GM20431 (cell line): Measurements from ENCODE around the gene MAN1A1.

Experiments
- in situ Hi-C: fragments of 300-500 bp; cut with MseI, MboI; formaldehyde crosslinking; loops from one replicate; pipeline ENCODE4 v1.15.0; 2020; ENCODE audit warnings: low sequenced_read_pairs; ENCODE audit not compliant: unreplicated experiment

MAN1A1 gene

GRCh38 chr6:119210596-119210995 lies 139.0 kb downstream of the MAN1A1 start:
- in situ Hi-C loops: no loop called here

DNA sequence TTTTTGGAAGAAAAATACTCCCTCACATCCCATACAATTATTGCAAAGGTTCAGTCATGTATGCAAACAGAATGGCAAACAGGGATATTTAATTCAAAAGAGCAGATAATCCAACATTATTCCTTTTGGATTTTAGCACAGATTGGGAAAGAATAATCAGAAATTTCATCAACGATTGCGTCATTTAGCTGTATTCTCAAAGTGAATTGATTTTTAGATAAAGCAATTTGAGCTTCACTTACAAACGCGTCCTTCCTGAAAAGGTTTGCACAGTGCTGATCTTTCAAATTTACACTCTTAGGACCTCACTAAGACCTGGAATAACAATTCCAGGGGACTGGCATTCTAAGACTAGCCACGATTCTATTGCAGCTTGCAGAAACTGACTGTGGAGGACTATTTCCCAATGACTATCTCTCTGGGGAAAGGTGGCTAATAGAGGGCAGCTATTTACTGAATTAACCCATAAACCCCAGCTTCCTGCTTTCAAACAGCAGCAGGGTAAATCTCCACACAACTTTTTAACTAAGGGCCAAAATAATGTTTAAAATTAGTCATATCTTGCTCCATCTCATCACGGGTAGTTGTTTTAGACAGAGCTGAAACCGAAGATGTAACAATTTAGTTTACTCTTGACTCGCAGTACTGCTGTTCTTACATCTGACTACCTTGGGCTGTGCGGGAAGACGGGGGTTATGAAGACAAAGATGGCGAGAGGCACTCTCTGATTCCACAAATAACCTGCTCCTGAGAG lies 139.9 kb downstream of the MAN1A1 start:
- in situ Hi-C loops: no loop called here

- in situ Hi-C loops: no loop called here
Observed at GRCh38 chr6:119207971-119208725, 141.4 kb downstream of the MAN1A1 start.

- in situ Hi-C loops: no loop called here
Observed at GRCh38 chr6:119207327-119207726, 142.2 kb downstream of the MAN1A1 start.

GRCh38 chr6:119205911-119206618 lies 143.5 kb downstream of the MAN1A1 start:
- in situ Hi-C loops: no loop called here

GRCh38 chr6:119204719-119205118 lies 144.8 kb downstream of the MAN1A1 start:
- in situ Hi-C loops: no loop called here

DNA sequence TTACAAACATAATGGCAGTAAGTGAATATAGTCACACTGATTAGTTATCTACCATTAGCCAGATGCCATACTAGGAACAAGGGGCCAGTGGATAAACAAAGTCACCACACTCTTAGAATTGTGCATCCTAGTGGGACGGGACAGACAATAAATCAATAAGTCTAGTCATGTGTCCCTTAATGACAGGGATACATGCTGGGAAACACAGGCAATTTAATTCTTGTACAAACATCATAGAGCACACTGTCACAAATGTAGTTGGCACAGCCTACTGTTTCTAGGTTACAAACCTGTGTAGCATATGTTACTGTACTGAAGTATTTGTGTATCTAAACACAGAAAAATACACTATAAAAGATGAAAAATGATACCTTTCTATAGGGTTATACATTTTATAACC lies 148.1 kb downstream of the MAN1A1 start:
- in situ Hi-C loops: no loop called here

- in situ Hi-C loops: no loop called here
Observed at GRCh38 chr6:119200512-119201175, 148.9 kb downstream of the MAN1A1 start.

DNA sequence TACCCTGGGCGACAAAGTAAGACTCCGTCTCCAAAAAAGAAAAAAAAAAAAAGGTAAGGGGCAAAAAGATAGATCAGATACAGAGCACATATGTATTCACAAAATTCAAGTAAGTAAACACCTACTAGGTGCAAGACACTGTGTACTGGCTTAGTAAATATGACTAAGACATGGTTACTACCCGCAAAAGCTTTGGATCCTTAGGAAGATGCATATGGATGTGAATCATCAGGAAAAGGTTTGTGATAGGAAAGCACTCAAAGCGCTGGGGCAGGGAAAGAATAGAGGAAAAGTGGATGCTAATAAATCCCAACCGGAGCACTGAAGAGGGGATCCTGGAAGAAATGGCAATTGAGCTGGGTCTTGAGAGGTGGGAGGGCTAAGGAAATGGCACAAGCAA lies 152.3 kb downstream of the MAN1A1 start:
- in situ Hi-C loops: no loop called here

DNA sequence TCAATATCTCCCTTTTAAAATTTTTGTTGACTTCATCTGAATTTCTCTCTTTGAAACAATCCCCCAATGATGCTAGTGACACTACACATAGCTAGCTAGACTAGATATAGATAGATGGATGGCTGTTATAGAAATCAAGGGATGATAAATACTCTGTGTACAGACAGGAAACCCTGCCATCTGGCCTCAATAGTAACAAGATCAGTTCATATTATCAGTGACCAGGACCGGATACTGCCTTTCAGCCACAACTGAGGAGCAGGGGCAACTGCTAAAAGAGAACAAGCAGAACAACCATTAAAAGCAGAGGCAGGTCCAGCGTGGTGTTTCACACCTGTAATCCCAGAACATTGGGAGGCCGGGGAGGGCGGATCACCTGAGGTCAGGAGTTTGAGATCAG lies 152.8 kb downstream of the MAN1A1 start:
- in situ Hi-C loops: no loop called here

DNA sequence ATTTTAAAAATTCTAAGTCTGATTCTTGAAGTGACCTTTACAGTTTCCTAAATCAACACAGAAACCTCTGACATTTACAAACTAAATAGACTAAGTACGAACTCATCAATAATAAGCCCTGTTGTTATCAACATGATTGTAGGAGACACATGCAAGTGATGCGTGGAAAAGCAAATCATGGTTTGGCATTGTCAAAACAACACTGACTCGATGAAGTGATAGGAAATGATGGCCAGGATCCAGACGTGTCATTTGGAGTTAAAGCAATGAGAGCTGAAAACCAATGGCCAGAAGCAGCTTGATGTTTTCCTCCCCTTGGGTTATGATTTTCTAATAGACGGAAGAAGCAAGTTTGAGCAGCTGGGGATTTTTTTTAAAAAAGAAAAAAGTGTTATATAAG lies 153.7 kb downstream of the MAN1A1 start:
- in situ Hi-C loops: no loop called here

- in situ Hi-C loops: no loop called here
Observed at GRCh38 chr6:119195204-119195603, 154.4 kb downstream of the MAN1A1 start.

DNA sequence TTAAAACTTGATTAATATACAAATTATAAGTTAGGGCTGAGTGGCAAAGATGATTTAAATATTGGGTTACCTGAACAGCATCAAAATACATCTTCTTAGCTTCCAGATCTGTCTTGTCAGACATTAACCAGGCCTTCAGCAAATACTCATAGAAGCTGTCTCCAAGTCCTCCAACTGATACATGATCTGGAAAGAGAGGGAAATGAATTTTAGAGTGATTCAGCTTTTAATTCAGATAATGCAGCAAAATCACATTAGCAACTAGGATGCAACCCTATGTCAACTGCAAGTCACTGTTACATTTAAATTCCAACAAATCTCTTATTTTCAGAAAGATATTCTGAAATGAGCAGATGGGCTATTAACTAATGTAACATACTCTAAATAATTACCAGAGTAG lies 155.9 kb downstream of the MAN1A1 start:
- in situ Hi-C loops: no loop called here

GRCh38 chr6:119192200-119192599 lies 157.4 kb downstream of the MAN1A1 start:
- in situ Hi-C loops: no loop called here

GRCh38 chr6:119190176-119190575 lies 159.4 kb downstream of the MAN1A1 start:
- in situ Hi-C loops: no loop called here

GRCh38 chr6:119189498-119189897 lies 160.1 kb downstream of the MAN1A1 start:
- in situ Hi-C loops: no loop called here

GRCh38 chr6:119187596-119187995 lies 162.0 kb downstream of the MAN1A1 start:
- in situ Hi-C loops: no loop called here

DNA sequence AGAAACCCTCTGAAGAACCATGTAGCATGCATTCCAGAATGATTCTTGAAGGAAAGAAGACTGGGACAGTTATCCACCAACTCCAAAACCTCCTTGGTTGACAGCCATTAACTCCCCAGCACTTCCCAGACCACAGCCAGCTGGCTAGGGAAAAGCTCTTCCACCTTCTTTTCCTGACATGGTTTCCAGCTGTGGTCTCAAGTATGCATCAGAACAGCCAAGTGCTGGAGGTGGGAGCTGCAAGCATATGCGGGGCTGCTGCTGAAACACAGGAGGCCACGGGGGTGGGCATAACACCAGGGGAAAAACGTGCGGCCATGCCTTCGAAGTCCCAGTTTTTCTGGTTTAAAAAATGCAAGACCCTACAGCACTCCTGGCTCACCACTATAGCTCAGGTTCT lies 163.1 kb downstream of the MAN1A1 start:
- in situ Hi-C loops: no loop called here

DNA sequence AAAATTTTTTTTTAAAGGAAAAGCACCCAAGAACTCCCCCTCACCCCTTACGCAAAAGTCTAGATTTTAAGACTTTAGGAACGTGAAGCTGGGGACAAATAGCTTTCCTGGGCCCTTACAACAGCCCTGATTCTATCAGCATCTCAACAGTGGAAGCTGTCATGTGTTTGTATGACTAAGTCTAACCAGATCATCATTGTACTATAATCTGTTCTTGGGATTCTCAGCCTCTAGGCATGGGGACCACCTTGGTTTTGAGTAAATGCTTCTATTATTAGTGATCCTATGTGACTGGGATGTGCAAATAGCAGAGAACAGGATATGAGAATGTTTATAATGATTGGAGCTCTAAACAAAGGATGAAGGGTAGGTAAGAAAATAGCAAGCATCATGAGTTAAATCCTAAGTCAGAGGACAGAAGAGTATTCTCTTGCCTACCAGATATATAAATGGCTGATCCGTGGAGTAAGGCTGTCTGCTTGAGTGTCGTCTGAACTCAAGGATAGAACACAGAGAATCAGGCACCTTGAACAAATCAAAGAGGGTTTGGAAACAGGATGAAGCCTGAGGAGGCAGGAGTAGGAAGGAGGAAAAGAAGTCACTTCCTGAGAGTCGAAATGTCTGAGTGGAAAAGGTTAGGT lies 165.4 kb downstream of the MAN1A1 start:
- in situ Hi-C loops: no loop called here

GRCh38 chr6:119183457-119183856 lies 166.1 kb downstream of the MAN1A1 start:
- in situ Hi-C loops: no loop called here
